Activated naive CD4-positive, alpha-beta T cell treated with anti-CD3 and anti-CD28 coated beads, Interleukin-2, amount 50 U/mL, for 24 hours (primary cell): Measurements from ENCODE around the gene STK11.

Source experiments
- H3K27ac Mint-ChIP-seq: one replicate; pipeline ENCODE4 v1.8.0; 2021; ENCODE audit warnings: mild to moderate bottlenecking, mixed read lengths
- H3K27me3 Mint-ChIP-seq: one replicate; pipeline ENCODE4 v1.8.0; 2021; ENCODE audit warnings: mixed read lengths
- H3K36me3 Mint-ChIP-seq: one replicate; pipeline ENCODE4 v1.8.0; 2021; ENCODE audit warnings: mixed read lengths
- H3K4me1 Mint-ChIP-seq: one replicate; pipeline ENCODE4 v1.8.0; 2021; ENCODE audit warnings: mixed read lengths
- H3K4me3 Mint-ChIP-seq: one replicate; pipeline ENCODE4 v1.8.0; 2021; ENCODE audit warnings: mild to moderate bottlenecking, mixed read lengths
- H3K9me3 Mint-ChIP-seq: one replicate; pipeline ENCODE4 v1.8.0; 2021; ENCODE audit warnings: mixed read lengths

STK11 gene

GRCh38 chr19:1205114-1206099 is at the start of gene STK11:
STK11 (plus strand) TSS chr19:1205778; CDS start chr19:1206914, 1,136 bp downstream.
- Mint-ChIP-seq H3K4me3 (peak within 1 kb of the TSS; percentile 94), H3K27me3 (no peaks in the 10 kb centered on the region), H3K27ac (peak within 1 kb of the TSS; percentile 86), H3K4me1 (peaks cover 22% of the 10 kb centered on the region), H3K36me3 (no peaks in the 10 kb centered on the region), H3K9me3 (no peaks in the 10 kb centered on the region)

GRCh38 chr19:1156305-1156801 is 49.2 kb upstream of the STK11 start:
- Mint-ChIP-seq H3K9me3 (no peaks in the 10 kb centered on the region), H3K27me3 (no peaks in the 10 kb centered on the region), H3K27ac (peak overlapping the region; percentile 51), H3K4me1 (no peaks in the 10 kb centered on the region), H3K4me3 (no peak overlapping the region), H3K36me3 (peaks cover 2% of the 10 kb centered on the region)

- no peaks in the 10 kb centered on the region for H3K9me3 Mint-ChIP-seq
- H3K27me3 Mint-ChIP-seq, result no peaks in the 10 kb centered on the region
- H3K4me3 Mint-ChIP-seq, result no peak overlapping the region
- peaks cover 2% of the 10 kb centered on the region for H3K36me3 Mint-ChIP-seq
- H3K27ac Mint-ChIP-seq, result no peak overlapping the region
- H3K4me1 Mint-ChIP-seq, result no peaks in the 10 kb centered on the region
Measured at GRCh38 chr19:1156830-1157615, 48.6 kb upstream of the STK11 start.

GRCh38 chr19:1157931-1158884 is 47.4 kb upstream of the STK11 start:
- H3K4me1 Mint-ChIP-seq, result peaks cover 6% of the 10 kb centered on the region

DNA sequence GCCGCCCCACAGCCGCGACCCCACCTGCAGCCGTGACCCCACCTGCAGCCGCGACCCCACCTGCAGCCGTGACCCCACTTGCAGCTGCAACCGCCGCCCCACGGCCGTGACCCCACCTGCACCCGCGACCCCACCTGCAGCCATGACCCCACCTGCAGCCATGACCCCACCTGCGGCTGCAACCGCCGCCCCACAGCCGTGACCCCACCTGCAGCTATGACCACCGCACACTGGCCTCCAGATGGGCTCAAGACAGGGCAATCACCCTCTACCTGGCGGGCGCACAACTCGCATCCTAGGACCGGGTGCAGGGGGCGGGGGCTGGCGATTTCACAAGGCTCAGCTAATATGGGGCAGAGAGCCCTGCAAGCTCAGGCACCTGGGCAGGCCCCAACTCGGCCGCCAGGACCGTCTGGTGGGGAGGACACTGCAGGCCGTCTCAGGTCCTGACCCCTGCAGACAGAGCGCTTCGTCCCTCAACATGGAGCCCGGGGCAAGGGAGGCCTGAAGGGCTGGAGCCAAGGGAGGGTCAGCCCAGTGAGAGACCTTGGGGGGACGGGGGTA is 46.6 kb upstream of the STK11 start:
- peaks cover 6% of the 10 kb centered on the region for H3K4me1 Mint-ChIP-seq
- H3K27ac Mint-ChIP-seq, result no peak overlapping the region
- no peaks in the 10 kb centered on the region for H3K27me3 Mint-ChIP-seq
- H3K9me3 Mint-ChIP-seq, result no peaks in the 10 kb centered on the region
- H3K4me3 Mint-ChIP-seq, result no peak overlapping the region
- H3K36me3 Mint-ChIP-seq, result no peaks in the 10 kb centered on the region

More at GRCh38 chr19:1157931-1158884, 47.4 kb upstream of the STK11 start:
- Mint-ChIP-seq H3K4me3 (no peak overlapping the region), H3K27me3 (no peaks in the 10 kb centered on the region), H3K27ac (no peak overlapping the region), H3K36me3 (no peaks in the 10 kb centered on the region), H3K9me3 (no peaks in the 10 kb centered on the region)

DNA sequence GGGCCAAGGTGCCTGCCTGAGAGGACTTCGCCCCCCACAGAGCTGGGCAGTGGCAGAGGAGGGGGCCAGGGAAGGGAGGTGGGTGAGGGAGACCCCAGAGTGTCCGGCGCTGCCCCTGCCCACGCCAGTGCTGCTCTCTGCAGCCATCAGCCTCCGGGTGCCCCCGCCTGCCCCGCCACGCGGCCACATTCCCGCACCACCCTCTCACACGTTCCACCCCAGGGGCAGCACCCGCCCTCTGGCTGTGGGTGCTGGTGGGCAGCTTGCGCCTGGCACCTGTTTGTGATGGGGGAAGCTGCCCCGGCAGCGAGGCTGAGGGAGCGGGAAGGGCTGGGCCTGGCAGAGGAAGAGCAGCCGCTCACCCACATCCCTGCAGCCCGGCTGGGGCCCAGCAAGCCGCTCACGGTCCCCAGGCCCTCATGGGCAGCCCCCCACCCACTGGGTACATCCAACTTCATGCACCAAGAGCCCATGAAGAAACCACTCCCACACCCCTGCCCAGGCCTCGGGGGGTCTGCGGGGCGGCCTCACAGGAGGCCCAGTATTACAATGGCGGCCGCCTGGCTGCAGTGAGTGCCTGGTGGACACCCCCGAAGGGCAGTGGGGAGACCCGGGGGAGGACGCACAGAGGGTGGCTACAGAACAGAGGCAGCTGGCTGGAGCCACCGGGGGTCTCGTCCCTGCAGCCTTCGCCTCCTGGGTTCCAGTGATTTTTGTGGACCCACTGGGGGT is 45.5 kb upstream of the STK11 start:
- H3K4me3 Mint-ChIP-seq, result no peak overlapping the region
- H3K4me1 Mint-ChIP-seq, result peaks cover 6% of the 10 kb centered on the region
- H3K9me3 Mint-ChIP-seq, result no peaks in the 10 kb centered on the region
- no peaks in the 10 kb centered on the region for H3K27me3 Mint-ChIP-seq
- H3K27ac Mint-ChIP-seq, result no peak overlapping the region
- no peaks in the 10 kb centered on the region for H3K36me3 Mint-ChIP-seq

DNA sequence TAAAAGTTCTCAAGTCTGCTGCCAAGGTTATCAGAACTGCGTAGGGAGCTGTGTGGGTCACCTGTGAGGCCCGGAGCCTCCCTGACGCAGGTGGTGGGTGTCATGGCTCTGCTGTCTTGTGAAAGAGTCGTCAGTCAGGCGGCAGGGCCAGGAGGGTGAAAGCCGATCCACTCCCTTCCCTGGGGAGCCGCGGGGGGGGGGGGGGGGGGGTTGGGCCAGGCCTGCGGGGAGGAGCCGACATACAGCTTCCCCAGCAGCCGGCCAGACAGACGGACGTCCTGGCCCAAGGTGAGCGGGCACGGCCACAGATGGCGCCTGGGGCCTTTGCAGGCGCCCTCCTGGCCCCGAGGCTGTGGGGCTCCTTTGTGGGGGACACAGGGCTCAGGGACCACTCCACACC is 43.9 kb upstream of the STK11 start:
- Mint-ChIP-seq H3K27ac (no peak overlapping the region), H3K4me1 (peaks cover 6% of the 10 kb centered on the region), H3K36me3 (no peaks in the 10 kb centered on the region), H3K27me3 (no peaks in the 10 kb centered on the region), H3K9me3 (no peaks in the 10 kb centered on the region), H3K4me3 (no peak overlapping the region)

DNA sequence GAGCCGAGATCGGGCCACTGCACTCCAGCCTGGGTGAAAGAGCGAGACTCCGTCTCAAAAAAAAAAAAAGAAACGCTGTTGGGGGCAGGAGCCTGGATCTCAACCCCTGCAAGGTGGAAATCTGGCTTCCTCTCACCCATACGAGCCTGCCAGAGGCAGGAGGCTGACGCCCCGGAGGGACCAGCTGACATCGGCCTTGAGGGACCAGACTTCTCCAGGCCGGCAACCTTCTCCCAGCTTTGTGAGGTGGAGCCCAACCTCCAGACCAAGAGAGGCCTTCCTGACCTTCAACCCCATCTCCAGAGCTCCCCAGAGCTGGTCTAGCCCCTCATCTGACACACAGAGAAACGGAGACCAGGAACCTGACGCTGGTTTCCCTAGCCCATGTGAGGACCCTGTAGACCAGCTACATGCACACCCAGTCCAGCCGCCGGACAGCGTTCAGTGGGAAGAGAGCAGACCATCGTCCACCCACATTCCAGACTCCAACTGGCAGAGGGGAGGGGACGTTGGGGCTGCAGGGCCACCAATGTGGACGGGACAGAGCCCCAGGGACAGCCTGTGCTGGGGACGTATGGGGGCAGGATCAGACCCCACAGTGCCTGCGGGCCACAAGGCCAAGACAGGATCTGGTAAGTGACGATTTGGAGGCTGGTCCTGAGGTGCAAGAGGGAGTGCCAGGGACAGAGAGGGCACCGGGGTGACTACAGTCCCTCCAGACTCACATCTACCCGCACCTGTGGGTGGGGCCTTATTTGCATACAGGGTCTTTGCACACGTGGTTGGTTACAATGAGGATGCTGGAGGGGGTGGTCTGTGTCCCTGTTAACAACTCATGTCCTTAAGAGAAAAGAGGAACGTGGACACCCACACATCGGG is 42.9 kb upstream of the STK11 start:
- H3K36me3 Mint-ChIP-seq, result no peaks in the 10 kb centered on the region
- H3K27me3 Mint-ChIP-seq, result no peaks in the 10 kb centered on the region
- peak overlapping the region; percentile 70 for H3K27ac Mint-ChIP-seq
- peaks cover 6% of the 10 kb centered on the region for H3K4me1 Mint-ChIP-seq
- no peaks in the 10 kb centered on the region for H3K9me3 Mint-ChIP-seq
- no peak overlapping the region for H3K4me3 Mint-ChIP-seq

DNA sequence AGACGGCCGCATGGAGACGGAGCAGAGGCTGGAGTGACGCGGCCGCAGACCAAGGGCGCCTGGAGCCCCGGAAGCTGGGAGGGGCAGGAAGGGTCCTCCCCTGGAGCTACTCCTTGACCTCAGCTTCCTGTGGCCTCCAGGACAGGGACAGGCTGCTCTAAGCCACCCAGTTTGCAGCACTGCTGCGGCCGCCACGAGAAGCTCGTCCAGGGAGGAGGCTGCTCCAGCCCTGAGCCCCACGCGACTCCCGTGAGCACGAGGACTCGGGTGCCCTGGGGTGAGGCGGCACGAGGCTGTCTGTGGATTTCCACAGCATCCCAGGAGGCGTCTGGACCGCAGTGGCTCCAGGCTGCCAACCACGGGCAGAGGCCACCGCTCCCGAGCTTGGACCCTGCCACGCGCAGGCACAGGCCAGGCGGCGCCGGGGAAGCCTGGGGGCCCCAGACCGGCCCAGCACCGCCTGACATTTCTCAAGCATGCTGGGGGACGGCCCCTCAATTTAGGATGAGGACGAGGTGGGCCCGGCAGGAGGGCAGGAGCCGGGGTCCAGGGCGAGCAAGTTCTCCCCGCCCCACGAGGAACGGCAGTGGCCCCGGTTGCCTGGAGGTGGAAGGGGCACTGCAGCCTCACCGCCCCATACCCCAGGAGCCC is 42.2 kb upstream of the STK11 start:
- H3K36me3 Mint-ChIP-seq, result no peaks in the 10 kb centered on the region
- H3K27me3 Mint-ChIP-seq, result no peaks in the 10 kb centered on the region
- H3K9me3 Mint-ChIP-seq, result no peaks in the 10 kb centered on the region
- no peak overlapping the region for H3K27ac Mint-ChIP-seq
- no peak overlapping the region for H3K4me3 Mint-ChIP-seq
- H3K4me1 Mint-ChIP-seq, result peaks cover 6% of the 10 kb centered on the region

GRCh38 chr19:1163934-1164683 is 41.5 kb upstream of the STK11 start:
- H3K4me3 Mint-ChIP-seq, result no peak overlapping the region
- no peaks in the 10 kb centered on the region for H3K36me3 Mint-ChIP-seq
- peaks cover 6% of the 10 kb centered on the region for H3K4me1 Mint-ChIP-seq
- H3K27ac Mint-ChIP-seq, result no peak overlapping the region
- no peaks in the 10 kb centered on the region for H3K27me3 Mint-ChIP-seq
- no peaks in the 10 kb centered on the region for H3K9me3 Mint-ChIP-seq

GRCh38 chr19:1164684-1165531 is 40.7 kb upstream of the STK11 start:
- Mint-ChIP-seq H3K9me3 (no peaks in the 10 kb centered on the region), H3K4me1 (peaks cover 10% of the 10 kb centered on the region), H3K4me3 (no peak overlapping the region), H3K27ac (no peak overlapping the region), H3K36me3 (no peaks in the 10 kb centered on the region), H3K27me3 (no peaks in the 10 kb centered on the region)
